Heart right ventricle (tissue), 16 donors: ENCODE data around the gene PRKD1. TPM values are rescaled to one million over a fixed set of nuclear protein-coding genes. Genes with fewer than 3 reads are reported as not detected.
"Not testable (repeated sequence)": the region's sequence is repeated elsewhere in the genome, so short reads cannot be mapped to it uniquely, and the experiment has no call there.

Experiments used
- ATAC-seq, 8 donors: fragments of 200-7000 bp; cut with Tn5 transposase; one replicate each; pipeline ENCODE4 v1.9.1; 2020; ENCODE audit warnings: mild to moderate bottlenecking in 8 of 8, moderate library complexity in 8 of 8, moderate number of reproducible peaks in 1 of 8
- DNase-seq, 2 donors: peaks; one replicate each; pipeline ENCODE4 v3.0.0-alpha.2; 2020
- H3K27ac ChIP-seq, 10 donors: fragments of 200-600 bp; sonication (generic) in 2 of 10; one replicate each; pipeline versions ENCODE4 v1.5.0 to v1.8.0; 2020 to 2022; ENCODE audit warnings: mild to moderate bottlenecking in 3 of 10
- H3K27me3 ChIP-seq, 7 donors: fragments of 200-600 bp; one replicate each; pipeline ENCODE4 v1.8.0; 2021 to 2022; ENCODE audit warnings: mild to moderate bottlenecking in 2 of 7
- H3K36me3 ChIP-seq, 9 donors: fragments of 200-600 bp; sonication (generic) in 1 of 9; one replicate each; pipeline versions ENCODE4 v1.5.0 to v1.8.0; 2020 to 2022; ENCODE audit warnings: mild to moderate bottlenecking in 2 of 9
- H3K4me1 ChIP-seq, 9 donors: fragments of 200-600 bp; sonication (generic) in 1 of 9; one replicate each; pipeline versions ENCODE4 v1.5.0 to v1.8.0; 2020 to 2022; ENCODE audit warnings: mild to moderate bottlenecking in 4 of 9
- H3K4me3 ChIP-seq, 10 donors: fragments of 200-600 bp; sonication (generic) in 2 of 10; one replicate each; pipeline versions ENCODE4 v1.5.0 to v1.8.0; 2020 to 2022; ENCODE audit warnings: mild to moderate bottlenecking in 7 of 10, moderate library complexity in 2 of 10
- H3K9me3 ChIP-seq, 11 donors: fragments of 200-600 bp in 10 of 11; sonication (generic) in 2 of 11; one replicate each; pipeline versions ENCODE4 v1.5.0 to v1.8.0; 2013 to 2022; ENCODE audit warnings: mild to moderate bottlenecking in 2 of 11, control low read depth in 1 of 11, moderate library complexity in 1 of 11
- WGBS, 2 donors: extraction: QIAGEN DNeasy Blood & Tissue Kit; methylation state at CpG; one replicate each; pipeline ENCODE4 v1.1.7; 2013; ENCODE audit warnings: inconsistent platforms in 1 of 2; 5-methylcytosine and 5-hydroxymethylcytosine counted together
- intact Hi-C, 10 donors: fragments of 100-400 bp; cut with DNase I; formaldehyde crosslinking; loops; one replicate each; pipeline versions ENCODE4 v1.11.1 to v1.14.2; 2022
- polyA plus RNA-seq, 2 donors: library from polyadenylated mRNA; stranded (reverse); fragments of 200-250 nt; gene quantifications; one replicate each; pipeline ENCODE4 v1.2.3, GENCODE V29; 2013
- total RNA-seq, 10 donors: library from RNA; stranded (reverse); fragmentation: NEBNext Ultra II Directional in 3 of 10; extraction: Animal tissue kit (Norgen Biotek cat#: 25700) in 3 of 10; gene quantifications; one replicate each; pipeline versions ENCODE4 v1.2.1 to v1.2.4, GENCODE V29; 2021 to 2023
- TF ChIP-seq, protein P1 (sequence below), 9 donors: fragments of 200-600 bp; sonication (generic) in 2 of 9; IDR thresholded peaks; one replicate each; pipeline versions ENCODE4 v1.5.0 to v1.8.0; 2021 to 2022; ENCODE audit warnings: antibody characterized with exemption in 9 of 9, mild to moderate bottlenecking in 5 of 9, moderate library complexity in 1 of 9
- donor health status: Arrhythmogenic right ventricular cardiomyopathy.
- donor health status: ischemic (EF 13 %, LVEDD 7.1; RV severe dilation, severe dysfunction).
- donor health status: healthy with polysubstance abuse.
- donor health status: DM: no; HTN: yes; CAD: no.
- donor health status: DM: no; HTN: no; CAD: no.
- donor health status: ischemic (EF 25% LVEDD 6.9; RV normal size, moderate dysfunction).
- donor health status: ischemic (EF 25% LVEDD 5.7; RV mildly dilated, moderate dysfunction).
- donor health status: healthy.
- donor health status: DM: yes; HTN: yes; CAD: no.
- donor health status: Ischemic cardiomyopathy.
- donor health status: ischemic (EF 35%, LVEDD 5.7; RV mildly dilated, moderate dysfunction).
- donor health status: nonischemic (EF 11% LVEDD 7.7; RV severe dilation, severe dysfunction).
- donor health status: DM: yes; HTN: yes; CAD: no.
- donor health status: PGD.
- donor health status: ischemic (EF 29% LVEDD 5.4; RV normal size, mild dysfunction).
- donor health status: nonischemic (EF 23%, LVEDD 6.1; RV moderate dilation, normal function).

The PRKD1 gene
- total and polyA plus RNA-seq, 12 donors = 1.7 to 4.3 (median 2.5) TPM

DNA sequence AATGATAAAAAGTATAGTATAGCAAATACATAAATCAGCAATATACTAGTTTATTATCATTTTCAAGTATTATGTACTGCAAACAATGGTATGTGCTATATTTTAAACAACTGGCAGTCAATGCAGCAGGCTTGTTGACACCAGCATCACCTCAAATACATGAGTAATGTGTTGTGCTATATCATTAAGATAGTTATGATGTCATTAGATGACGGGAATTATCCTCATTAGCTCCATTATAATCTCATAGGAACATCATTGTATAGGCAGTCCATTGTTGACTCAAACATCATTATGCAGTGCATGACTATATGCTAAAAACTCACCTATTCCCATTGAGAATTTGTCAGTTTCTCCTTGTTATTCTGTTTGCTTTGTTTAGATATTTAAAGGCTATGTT is 85.4 kb downstream of the PRKD1 start:
- H3K4me3 ChIP-seq = no peak overlapping the region
- intact Hi-C loops = no loop called here
- no peaks in the 10 kb centered on the region for H3K36me3 ChIP-seq
- H3K27me3 ChIP-seq = no peaks in the 10 kb centered on the region
- 54 to 98% methylated on average over 1 of the region's 1 CpG for WGBS, 2 donors
- TF ChIP-seq, protein P1, sequence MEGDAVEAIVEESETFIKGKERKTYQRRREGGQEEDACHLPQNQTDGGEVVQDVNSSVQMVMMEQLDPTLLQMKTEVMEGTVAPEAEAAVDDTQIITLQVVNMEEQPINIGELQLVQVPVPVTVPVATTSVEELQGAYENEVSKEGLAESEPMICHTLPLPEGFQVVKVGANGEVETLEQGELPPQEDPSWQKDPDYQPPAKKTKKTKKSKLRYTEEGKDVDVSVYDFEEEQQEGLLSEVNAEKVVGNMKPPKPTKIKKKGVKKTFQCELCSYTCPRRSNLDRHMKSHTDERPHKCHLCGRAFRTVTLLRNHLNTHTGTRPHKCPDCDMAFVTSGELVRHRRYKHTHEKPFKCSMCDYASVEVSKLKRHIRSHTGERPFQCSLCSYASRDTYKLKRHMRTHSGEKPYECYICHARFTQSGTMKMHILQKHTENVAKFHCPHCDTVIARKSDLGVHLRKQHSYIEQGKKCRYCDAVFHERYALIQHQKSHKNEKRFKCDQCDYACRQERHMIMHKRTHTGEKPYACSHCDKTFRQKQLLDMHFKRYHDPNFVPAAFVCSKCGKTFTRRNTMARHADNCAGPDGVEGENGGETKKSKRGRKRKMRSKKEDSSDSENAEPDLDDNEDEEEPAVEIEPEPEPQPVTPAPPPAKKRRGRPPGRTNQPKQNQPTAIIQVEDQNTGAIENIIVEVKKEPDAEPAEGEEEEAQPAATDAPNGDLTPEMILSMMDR (IDR thresholded peaks at IDR 0.05) = no peak
- peaks cover 0 to 45% (median 30%) of the 10 kb centered on the region in 11 donors for H3K9me3 ChIP-seq
- H3K27ac ChIP-seq = no peak overlapping the region
- ATAC-seq = no peak
- no peak for DNase-seq
- H3K4me1 ChIP-seq = no peaks in the 10 kb centered on the region

- whole genome bisulfite sequencing, 2 donors = 95% methylated on average over 6 of the region's 6 CpGs
- H3K4me3 ChIP-seq, DNase-seq, H3K4me1 ChIP-seq, H3K27me3 ChIP-seq, ATAC-seq, H3K36me3 ChIP-seq, intact Hi-C loops, H3K27ac ChIP-seq: not testable (repeated sequence)
- H3K9me3 ChIP-seq = peaks cover 0 to 46% (median 30%) of the 10 kb centered on the region in 11 donors
Measured at GRCh38 chr14:29840369-29840892, 87.2 kb downstream of the PRKD1 start.

GRCh38 chr14:29839691-29840090 is 88.0 kb downstream of the PRKD1 start:
- H3K27ac ChIP-seq, H3K4me1 ChIP-seq, ATAC-seq, DNase-seq, intact Hi-C loops, H3K36me3 ChIP-seq, H3K27me3 ChIP-seq, H3K4me3 ChIP-seq: not testable (repeated sequence)
- peaks cover 0 to 46% (median 30%) of the 10 kb centered on the region in 11 donors for H3K9me3 ChIP-seq
- WGBS, 2 donors = 89 to 100% methylated on average over 1 of the region's 1 CpG

DNA sequence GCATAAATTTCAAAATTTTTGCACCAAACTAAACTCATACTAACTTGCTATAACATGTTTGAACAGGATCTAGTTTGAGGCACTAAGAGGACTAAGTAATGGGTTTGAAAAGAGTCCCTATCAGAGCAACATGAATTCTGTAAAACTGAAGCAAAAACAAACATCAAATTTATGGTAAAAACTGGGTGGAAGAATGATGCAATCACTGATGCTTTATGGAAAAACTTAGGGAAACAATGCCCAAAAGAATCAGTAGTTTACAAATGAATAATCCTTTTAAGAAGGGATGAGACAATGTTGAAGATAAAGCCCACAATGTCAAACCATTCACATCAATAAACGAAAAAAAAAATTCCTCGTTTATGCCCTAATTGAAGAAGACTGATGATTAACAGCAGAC is 88.9 kb downstream of the PRKD1 start:
- H3K36me3 ChIP-seq = no peaks in the 10 kb centered on the region
- TF ChIP-seq, protein P1 (IDR thresholded peaks at IDR 0.05) = no peak

DNA sequence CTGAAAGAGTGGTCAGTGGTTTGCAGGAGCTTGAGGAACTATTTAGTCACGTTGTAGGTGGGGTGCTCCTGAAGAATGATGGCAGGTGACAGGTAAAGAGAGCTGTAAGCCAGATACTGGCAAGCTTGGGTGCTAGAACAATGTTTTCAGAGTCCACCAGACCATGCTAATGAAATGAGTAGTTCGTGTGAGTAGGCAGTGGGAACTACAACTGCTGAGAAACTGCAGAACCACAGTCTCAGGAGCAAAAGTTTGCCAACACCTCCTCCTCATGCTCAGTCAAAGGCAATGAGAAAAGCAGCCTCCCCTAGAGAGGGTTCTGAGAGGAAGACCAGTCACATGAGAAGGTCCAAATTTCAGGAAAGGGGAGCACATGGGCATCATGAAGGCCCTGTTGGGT is 91.3 kb downstream of the PRKD1 start:
- Histone ChIP-seq H3K9me3 (peaks cover 0 to 37% (median 26%) of the 10 kb centered on the region in 11 donors), H3K27me3 (no peaks in the 10 kb centered on the region), H3K36me3 (no peaks in the 10 kb centered on the region), H3K4me1 (no peaks in the 10 kb centered on the region), H3K27ac (no peak overlapping the region), H3K4me3 (no peak overlapping the region)
- ATAC-seq = no peak
- 97% methylated on average over 2 of the region's 2 CpGs for WGBS, 2 donors
- intact Hi-C loops = no loop called here
- no peak for DNase-seq
- TF ChIP-seq, protein P1 (IDR thresholded peaks at IDR 0.05) = no peak

More for the DNA sequence above, 88.9 kb downstream of the PRKD1 start:
- ATAC-seq (no peak), DNase-seq (no peak)
- peaks cover 0 to 46% (median 30%) of the 10 kb centered on the region in 11 donors for H3K9me3 ChIP-seq
- WGBS, 2 donors = 73 to 97% methylated on average over 2 of the region's 2 CpGs
- intact Hi-C loops = no loop called here
- H3K27ac ChIP-seq = no peak overlapping the region
- H3K4me3 ChIP-seq = no peak overlapping the region
- H3K4me1 ChIP-seq = no peaks in the 10 kb centered on the region
- H3K27me3 ChIP-seq = no peaks in the 10 kb centered on the region
